SK-N-DZ (cell line): ENCODE measurements around the gene UBAP1L.
"Not testable (repeated sequence)": the region's sequence is repeated elsewhere in the genome, so short reads cannot be mapped to it uniquely, and the experiment has no call there.

Experiments used
- DNase-seq: peaks from one replicate; pipeline ENCODE4 v3.0.0-alpha.2; 2015; ENCODE audit warnings: low spot score

Gene UBAP1L

DNA sequence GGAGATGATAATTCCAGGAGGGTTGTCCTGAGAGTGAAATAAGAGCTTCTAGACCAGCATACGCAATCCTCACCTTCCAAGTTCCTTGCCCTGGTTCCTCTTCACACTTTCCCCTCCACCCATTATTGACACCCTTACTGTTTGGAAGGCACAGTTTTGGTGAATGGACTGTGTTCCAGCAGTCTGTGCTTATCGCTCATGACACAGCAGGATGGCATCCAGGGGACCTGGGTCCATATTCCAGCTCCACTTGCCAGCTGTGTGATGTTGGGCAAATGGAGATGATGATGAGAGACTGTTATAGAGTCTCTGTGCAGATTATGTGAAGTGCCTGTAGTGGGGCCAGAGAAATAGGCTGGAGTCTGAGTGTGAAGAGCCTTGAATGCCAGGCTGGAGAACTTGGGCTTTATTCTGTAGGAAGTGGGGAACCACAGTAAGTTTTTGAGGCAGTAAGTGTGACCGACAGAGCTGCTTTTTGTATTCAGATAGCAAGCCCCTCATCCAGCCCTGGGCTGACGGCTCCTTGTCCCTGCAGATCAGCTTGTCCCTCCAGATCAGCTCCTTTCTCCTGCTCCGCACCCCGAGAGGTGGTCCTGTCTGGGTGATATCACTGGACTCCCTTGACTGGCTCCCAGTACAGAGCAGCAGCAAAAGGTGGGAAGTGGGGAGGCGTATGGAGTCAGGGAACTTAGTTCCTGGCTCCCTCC lies 30.3 kb downstream of the UBAP1L start:
- no peak for DNase-seq

DNA sequence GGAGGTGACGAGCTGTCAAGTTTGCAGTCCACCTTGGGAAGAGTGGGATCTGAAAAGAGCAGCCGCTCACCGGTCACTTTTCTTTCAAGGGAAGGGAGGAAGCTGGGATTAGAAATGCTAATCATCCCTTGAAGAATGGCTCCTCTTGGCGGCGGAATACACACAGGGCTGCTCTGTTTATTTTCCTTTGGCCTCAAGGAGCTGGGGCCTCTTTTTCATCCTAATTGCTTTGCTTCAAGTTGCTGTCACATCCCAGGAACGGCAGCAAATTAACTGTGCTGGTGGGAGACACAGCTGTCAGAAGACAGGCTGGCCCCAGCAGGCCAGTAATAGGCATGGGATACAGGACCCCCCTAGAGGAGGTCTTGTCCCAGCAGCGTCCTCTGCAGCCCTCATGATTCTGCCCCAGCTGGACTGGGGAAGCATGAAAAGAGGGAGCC lies 31.7 kb downstream of the UBAP1L start:
- peak; percentile 46 for DNase-seq

DNA sequence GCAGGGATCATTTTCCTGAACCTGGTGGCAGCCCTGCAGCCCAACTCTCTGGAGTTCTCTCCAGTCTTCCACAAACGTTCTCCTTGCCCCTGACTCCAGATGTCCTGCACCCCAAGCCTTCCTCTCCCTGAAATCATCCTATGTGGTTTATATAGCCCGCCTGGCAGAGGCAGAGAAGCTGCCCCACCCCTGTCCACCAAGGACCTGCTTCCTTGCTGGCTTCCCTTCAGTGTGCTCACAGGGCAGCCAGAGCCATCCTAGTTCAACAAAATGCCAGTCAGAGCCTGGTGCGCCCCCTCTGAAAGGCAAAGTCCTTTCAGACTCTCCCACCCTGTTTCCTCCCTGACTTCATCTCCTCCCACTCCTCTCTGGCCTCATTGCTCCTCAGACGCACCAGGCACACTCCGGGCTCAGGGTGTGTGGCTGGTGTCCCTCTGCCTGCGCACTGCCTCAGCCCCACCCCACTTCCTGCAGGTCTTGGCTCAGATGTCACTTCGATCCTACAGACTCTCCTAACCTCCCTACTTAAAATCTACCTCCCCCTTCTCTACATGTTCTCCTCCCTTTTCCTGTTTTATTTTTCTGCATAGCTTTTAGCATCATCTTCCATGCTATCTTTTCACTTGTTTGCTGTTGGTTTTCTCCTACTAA lies 32.6 kb downstream of the UBAP1L start:
- peak; percentile 30 for DNase-seq

DNA sequence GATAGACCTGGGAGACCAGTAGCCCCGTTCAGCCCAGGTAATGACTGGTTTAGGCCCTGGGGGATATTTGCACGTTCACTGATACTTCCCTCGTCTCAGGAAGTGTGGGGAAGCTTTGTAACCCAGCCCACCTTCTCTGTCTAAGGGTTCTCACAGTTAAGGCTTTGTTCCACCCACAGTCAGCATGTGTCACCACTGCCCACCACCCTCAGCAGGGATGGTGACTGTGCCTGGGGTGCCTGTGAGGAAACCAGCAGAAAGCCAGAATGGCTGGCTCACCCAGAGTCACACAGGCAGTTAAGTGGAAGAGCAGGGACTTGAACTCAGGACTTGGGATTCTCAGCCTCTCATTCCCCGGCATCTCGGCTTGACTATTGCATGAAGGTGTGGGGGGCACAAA lies 33.2 kb downstream of the UBAP1L start:
- no peak for DNase-seq

DNA sequence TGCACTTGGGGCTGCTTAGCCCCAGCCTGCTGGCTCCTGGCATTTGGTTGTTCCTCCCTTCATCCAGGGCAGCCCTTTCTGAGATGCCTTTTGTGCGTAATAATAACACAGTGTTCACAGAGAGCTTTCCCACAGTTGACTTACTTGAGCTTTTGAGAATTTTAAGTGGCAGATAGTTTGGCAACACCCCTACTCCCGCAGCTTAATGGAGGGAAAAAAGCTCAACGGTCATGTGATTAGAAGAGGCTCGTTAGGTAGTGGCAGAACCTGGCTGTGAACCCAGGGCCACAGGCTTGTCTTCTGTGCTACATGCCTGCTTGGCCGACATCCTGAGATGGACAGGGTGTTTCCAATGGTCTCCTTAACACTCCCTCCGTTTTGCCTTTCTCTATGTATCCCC lies 33.7 kb downstream of the UBAP1L start:
- no peak for DNase-seq

DNA sequence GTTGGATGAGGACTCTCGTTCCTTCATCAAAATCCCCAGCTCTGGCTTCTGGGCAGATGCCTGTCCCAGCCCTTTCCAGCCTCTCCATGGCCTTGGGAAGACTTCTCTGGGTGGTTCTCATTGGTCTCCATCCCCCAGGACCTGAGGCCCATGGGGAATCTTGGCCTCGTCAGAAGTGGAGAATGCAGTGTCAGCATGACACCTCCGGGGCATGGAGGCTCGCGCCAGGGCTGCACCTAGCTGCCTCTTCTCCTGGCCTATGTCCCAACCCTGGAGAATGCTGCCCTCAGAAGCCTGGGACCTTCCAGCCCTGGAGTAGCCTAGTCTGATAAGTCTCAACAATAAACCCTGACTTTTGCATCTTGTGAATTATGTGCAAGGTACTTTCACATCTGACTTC lies 35.4 kb downstream of the UBAP1L start:
- DNase-seq: no peak

DNA sequence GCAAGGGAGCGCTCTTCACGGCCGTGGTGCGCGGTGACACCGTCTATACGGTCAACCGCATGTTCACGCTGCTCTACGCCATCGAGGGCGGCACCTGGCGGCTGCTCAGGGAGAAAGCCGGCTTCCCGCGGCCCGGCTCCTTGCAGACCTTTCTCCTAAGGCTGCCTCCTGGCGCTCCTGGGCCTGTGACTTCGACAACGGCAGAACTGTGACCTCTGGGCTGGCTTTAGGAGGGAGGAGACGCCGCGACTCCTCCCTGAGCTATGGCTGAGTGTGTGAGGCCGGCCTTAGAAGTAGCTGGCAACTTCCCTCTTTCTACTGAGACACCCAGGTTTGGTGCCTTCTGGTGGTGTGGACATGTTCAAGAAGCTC lies 37.0 kb downstream of the UBAP1L start:
- peak; percentile 70 for DNase-seq

DNA sequence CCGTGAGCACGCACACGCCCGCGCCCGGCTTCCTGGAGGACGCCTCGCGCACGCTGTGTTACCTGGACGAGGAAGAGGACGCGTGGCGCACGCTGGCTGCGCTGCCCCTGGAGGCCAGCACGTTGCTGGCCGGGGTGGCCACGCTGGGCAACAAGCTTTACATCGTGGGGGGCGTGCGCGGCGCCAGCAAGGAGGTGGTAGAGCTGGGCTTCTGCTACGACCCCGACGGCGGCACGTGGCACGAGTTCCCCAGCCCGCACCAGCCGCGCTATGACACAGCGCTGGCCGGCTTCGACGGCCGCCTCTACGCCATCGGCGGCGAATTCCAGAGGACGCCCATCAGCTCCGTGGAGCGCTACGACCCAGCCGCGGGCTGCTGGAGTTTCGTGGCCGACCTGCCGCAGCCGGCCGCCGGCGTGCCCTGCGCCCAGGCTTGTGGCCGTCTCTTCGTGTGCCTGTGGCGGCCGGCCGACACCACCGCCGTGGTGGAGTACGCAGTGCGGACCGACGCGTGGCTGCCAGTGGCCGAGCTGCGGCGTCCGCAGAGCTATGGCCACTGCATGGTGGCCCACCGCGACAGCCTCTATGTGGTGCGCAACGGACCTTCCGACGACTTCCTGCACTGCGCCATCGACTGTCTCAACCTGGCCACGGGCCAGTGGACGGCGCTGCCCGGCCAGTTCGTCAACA lies 37.6 kb downstream of the UBAP1L start:
- no peak for DNase-seq

DNA sequence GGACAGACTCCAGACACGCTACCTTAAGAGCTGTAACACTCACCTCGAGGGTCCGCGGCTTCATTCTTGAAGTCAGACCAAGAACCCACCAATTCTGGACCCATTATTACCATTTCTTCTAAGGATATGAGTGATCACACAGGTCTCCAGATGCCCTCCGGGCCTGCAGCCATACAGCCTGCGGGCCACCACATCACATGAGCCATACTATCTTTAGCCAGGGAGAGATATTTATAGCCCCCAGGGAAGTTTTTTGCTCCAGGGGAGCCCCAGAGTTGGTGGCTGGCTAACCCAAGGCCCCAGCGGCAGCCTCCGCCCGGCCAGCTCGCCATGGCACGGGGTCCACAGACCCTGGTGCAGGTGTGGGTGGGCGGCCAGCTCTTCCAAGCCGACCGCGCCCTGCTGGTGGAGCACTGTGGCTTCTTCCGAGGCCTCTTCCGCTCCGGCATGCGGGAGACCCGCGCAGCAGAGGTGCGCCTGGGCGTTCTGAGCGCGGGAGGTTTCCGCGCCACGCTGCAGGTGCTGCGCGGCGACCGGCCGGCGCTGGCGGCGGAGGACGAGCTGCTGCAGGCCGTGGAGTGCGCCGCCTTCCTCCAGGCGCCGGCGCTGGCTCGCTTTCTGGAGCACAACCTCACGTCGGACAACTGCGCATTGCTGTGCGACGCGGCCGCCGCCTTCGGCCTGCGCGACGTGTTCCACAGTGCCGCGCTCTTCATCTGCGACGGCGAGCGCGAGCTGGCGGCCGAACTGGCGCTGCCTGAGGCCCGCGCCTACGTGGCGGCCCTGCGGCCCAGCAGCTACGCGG lies 38.3 kb downstream of the UBAP1L start, which contains the start of gene KBTBD13:
Gene KBTBD13 (plus strand): TSS at position 261 of the 805 bp plus-strand sequence. CDS start 70 bp downstream, at position 331.
- DNase-seq: no peak

DNA sequence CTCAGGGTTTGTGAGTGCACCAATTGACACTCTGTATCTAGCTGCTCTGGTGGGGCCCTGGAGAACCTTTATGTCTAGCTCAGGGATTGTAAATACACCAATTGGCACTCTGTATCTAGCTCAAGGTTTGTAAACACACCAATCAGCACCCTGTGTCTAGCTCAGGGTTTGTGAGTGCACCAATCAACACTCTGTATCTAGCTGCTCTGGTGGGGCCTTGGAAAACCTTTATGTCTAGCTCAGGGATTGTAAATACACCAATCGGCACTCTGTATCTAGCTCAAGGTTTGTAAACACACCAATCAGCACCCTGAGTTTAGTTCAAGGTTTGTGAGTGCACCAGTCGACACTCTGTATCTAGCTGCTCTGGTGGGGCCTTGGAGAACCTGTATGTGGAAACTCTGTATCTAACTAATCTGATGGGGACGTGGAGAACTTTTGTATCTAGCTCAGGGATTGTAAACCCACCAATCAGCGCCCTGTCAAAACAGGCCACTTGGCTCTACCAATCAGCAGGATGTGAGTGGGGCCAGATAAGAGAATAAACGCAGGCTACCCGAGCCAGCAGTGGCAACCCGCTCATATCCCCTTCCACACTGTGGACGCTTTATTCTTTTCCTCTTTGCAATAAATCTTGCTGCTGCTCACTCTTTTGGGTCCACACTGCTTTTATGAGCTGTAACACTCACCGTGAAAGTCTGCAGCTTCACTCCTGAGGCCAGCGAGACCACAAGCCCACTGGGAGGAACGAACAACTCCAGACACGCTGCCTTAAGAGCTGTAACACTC lies 39.2 kb downstream of the UBAP1L start:
- DNase-seq: not testable (repeated sequence)

DNA sequence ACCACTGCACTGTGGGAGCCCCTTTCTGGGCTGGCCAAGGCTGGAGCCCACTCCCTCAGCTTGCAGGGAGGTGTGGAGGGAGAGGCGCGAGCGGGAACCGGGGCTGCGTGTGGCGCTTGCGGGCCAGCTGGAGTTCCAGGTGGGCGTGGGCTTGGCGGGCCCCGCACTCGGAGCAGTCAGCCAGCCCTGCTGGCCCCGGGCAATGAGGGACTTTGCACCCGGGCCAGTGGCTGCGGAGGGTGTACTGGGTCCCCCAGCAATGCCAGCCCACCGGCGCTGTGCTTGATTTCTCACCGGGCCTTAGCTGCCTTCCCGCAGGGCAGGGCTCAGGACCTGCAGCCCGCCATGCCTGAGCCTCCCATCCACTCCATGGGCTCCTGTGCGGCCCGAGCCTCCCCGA lies 40.1 kb downstream of the UBAP1L start:
- not testable (repeated sequence) for DNase-seq

DNA sequence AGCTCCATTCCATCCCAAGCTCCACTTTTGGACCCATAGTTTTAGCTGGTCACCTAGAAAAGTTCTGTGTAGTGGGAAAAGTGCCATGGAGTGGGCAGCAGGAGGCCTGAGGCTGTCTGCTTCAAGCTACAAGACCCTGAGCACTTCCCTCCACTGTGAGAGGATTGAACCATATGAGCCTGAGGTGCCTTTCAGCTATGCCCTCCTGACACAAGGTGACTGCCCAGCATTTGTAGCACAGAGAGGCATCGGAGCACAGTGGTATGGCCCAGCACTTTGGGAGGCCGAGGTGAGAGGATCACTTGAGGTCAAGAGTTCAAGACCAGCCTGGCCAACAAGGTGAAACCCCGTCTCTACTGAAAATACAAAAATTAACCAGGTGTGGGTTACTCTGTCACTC lies 42.4 kb downstream of the UBAP1L start:
- no peak for DNase-seq

DNA sequence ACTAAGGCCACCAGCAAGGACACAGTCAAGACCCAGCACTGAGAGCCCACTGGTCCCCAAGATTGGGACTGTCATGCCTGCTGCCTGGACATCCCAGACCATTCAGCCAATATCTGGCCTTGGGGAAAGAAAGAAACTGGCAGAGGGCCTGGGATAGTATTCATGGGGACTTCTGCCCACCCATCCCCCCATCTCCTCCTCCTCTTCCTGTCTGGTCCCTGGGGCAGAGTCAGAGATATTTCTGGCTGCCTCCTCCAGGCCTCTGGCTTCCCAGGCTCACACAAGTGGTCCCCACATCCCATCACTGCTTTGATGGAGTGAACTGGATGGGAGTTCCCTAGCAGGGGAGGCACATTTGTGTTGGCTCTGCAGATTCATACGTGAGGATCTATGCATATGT lies 43.0 kb downstream of the UBAP1L start:
- DNase-seq: no peak

DNA sequence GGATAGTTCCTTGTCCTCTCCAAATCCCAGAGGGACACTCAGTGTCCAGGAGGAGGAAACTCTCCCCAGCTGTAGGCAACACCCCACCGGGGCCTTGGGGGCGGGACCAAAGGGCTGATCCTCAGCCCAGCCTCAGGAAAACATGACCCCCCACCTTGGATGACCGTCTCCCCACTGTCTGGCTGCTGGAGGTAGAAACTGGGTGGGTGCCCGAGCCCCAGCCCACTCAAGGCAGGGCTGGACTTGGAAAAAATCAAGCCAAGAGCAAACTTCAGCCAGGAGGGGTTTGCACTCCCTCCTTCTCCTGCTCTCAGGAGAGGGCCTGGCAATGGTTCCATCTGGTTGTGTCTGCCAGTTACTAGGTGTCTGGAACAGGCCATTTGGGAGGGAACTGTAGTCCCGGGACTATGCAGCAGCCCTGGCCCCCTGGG lies 43.6 kb downstream of the UBAP1L start:
- DNase-seq: no peak

DNA sequence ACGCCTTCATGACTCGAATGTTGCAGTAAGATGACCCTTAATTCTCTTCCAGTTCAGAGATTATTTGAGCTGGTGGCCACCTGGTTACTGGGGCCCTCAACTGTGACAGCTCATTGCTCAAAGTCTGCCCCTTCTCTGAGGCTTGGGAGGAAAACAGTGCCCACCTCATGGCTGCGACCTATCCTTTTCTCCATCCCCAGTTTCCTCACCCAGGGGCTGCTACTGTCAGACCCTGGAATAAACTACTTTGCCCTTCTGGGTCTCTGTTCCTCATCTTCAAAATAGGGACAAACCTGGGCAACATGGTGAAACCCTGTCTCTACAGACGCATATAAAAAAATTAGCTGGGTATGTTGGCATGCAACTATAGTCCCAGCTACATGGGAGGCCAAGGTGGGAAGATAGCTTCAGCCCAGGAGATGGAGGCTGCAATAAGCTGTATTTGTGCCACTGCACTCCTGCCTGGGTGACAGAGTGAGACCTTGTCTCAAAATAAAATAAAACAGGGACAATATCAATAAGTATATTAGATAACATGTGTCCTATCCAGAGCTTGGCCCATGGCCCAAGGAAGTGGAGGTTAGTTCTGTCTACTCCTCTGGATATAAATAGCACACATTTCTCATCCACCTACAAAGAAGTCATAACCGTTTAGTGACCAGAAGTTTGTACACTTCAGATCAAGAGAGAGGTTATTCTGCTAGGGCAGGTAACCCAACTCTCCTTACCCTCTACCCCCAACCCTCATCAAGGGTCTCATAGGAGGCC lies 45.0 kb downstream of the UBAP1L start:
- no peak for DNase-seq

DNA sequence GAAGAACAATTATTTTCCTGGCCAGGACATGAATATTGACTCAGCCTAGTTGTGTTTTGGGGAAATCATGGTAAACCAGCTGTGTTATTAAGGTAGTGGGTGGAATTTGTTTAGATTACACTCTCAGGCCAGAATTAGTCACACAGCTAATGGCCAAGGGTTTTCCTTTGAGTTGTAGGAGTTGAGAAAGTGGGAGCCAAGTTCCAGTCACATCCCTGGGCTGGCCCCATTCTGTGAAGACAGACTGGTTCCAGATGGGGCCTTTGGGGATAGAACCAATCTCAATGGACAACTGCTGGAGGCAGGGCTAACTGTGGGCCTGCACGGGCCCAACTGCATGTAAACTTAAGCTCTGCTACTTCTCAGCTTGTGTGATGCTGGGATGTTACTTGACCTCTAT lies 45.8 kb downstream of the UBAP1L start:
- no peak for DNase-seq

DNA sequence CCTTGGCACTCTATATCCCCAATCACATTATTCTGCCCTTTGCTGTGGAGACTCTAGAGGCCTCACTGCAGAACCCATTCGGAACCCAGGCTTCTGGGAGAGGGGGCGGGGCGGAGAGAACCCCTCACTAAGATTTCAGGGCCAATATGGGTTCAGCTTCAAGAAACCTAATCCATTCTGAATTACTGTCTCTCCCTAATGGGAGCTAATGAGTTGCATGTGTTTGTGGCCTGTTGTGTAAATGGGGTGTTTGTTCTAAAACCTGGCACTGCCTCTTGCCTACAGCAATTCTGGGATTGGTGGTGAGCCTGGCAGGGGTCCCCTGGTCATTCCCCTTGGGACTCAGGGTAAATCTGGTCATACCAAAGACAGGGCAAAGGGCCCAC lies 46.6 kb downstream of the UBAP1L start:
- DNase-seq: no peak

DNA sequence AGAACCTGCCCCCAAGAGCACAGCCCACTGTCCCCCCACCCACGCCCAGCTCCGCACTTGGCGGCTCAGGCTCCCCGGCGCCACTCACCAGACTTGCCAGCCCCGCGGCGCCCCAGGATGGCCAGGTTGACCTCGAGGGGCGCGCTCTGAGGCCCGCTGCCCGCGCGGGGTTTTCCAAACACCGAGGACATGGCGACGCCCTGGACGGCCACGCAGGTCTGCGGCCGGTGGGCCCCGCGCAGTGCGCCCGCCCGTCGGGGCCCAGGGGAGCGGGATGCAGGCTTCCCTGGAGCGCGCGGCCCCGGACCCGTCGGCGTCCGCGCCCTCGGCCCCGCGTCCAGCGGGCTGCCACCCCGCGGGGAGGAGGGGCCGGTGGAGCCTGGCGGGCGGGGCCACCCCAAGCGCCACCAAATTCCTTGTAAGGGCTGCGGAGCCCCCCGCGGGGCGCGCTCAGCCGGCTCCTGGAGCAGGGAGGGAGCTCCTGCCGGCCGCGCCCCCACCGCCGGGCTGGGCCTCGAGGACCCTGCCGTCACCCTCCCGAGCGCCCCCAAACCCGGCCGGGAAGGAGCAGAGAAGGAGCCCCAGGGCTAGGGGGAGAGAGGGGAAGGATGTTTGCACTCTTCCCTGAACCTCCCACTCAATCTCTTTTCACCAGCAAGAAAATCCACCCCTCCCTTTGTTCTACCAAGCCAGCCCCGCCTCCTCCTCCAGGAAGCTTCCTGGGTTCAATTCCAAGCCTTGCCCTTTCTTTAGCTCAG lies 47.2 kb downstream of the UBAP1L start, which contains the start of gene RASL12:
Gene RASL12 (minus strand): TSS at position 347 of the 758 bp plus-strand sequence. CDS start 156 bp downstream, at position 191.
- DNase-seq: no peak

DNA sequence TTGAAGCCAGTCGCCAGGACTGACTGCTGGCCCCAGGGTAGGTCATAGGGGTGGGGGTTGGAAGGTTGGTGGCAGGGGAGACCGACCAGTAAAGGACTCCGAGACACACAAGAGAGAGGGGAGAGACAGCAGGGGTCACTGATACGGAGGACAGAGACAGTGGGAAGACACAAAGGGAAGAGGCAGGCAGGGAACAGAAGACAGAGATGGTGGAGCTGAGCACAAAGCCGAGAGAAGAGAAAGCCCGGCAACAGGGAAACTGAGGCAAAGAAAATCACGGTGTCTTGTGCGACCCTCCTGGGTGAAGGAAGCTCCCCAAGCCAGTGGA lies 47.7 kb downstream of the UBAP1L start:
- no peak for DNase-seq
